Mesothelial cell of epicardium (in vitro differentiated cells): ENCODE results near the gene KLF12. TPM values are rescaled to one million over a fixed set of nuclear protein-coding genes. Genes with fewer than 3 reads are reported as not detected.

ENCODE experiments used
- DNase-seq, 2 experiments: peaks; one replicate each; pipeline ENCODE4 v3.0.0; 2021; ENCODE audit warnings: low spot score in 2 of 2; ENCODE audit not compliant: unreplicated experiment in 2 of 2
- H3K27ac Mint-ChIP-seq: 2 replicates; pipeline ENCODE4 v1.8.0; 2021; ENCODE audit warnings: mixed read lengths
- H3K27me3 Mint-ChIP-seq: 2 replicates; pipeline ENCODE4 v1.8.0; 2021; ENCODE audit warnings: low read depth, mixed read lengths
- H3K36me3 Mint-ChIP-seq: 2 replicates; pipeline ENCODE4 v1.8.0; 2021; ENCODE audit warnings: mixed read lengths
- H3K4me1 Mint-ChIP-seq: 2 replicates; pipeline ENCODE4 v1.8.0; 2021; ENCODE audit warnings: mixed read lengths
- H3K4me3 Mint-ChIP-seq: 2 replicates; pipeline ENCODE4 v1.8.0; 2021; ENCODE audit warnings: mild to moderate bottlenecking, moderate library complexity, mixed read lengths
- H3K9me3 Mint-ChIP-seq: 2 replicates; pipeline ENCODE4 v1.8.0; 2021; ENCODE audit warnings: mixed read lengths
- total RNA-seq: library from RNA; stranded (reverse); gene quantifications from 3 replicates; pipeline ENCODE4 v1.2.1, GENCODE V29; 2021
- TF ChIP-seq, protein P1 (sequence below): fragments of 200-600 bp; sonication (generic); IDR thresholded peaks from one replicate; pipeline ENCODE4 v1.5.0; 2021; ENCODE audit warnings: antibody characterized with exemption; ENCODE audit not compliant: unreplicated experiment

The KLF12 gene
- total RNA-seq, 1 donor from 2014 or later: 33.9 TPM

DNA sequence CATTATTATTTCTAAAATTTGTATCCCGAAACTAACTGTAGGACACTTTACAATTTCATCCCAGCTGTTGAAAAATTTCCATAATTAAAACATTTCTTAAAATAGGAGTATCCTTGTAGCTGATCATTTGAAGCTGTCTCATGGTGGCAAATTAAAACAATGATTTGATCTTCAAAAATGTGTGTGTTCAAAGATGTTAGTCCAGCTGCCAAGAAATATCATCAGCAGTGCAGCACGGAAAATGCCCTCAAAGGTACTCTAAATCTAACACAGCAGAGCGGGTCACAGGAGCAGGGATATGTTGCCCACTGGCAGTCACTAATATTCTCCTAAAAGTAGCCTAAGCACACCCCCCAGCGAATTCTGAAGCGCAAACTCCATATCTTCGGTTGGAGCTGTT, 31.0 kb downstream of the KLF12 start:
- Mint-ChIP-seq H3K4me3 (no peak overlapping the region), H3K36me3 (peaks cover 14% of the 10 kb centered on the region), H3K9me3 (peaks cover 23% of the 10 kb centered on the region), H3K27me3 (no peaks in the 10 kb centered on the region), H3K27ac (no peak overlapping the region), H3K4me1 (peaks cover 3% of the 10 kb centered on the region)
- DNase-seq: no peak
- TF ChIP-seq, protein P1, sequence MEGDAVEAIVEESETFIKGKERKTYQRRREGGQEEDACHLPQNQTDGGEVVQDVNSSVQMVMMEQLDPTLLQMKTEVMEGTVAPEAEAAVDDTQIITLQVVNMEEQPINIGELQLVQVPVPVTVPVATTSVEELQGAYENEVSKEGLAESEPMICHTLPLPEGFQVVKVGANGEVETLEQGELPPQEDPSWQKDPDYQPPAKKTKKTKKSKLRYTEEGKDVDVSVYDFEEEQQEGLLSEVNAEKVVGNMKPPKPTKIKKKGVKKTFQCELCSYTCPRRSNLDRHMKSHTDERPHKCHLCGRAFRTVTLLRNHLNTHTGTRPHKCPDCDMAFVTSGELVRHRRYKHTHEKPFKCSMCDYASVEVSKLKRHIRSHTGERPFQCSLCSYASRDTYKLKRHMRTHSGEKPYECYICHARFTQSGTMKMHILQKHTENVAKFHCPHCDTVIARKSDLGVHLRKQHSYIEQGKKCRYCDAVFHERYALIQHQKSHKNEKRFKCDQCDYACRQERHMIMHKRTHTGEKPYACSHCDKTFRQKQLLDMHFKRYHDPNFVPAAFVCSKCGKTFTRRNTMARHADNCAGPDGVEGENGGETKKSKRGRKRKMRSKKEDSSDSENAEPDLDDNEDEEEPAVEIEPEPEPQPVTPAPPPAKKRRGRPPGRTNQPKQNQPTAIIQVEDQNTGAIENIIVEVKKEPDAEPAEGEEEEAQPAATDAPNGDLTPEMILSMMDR: no peak

DNA sequence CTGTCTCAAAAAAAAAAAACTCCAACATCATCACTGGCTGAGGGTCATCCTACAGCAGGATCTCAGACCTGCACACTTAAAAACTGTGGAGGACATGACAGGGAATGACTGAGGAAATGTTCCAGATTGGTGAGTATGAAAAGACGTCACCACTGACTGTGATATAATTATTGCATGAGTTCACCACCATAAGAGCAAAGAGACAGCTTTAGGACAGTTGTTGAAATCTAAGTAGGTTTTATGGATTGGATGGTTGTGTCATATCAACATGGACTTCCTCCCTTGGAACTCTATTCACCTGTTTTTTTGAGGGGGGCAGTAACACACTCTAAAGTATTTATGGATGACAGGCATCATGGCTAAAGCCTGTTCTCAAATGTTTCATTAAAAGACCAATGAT, 31.5 kb downstream of the KLF12 start:
- Mint-ChIP-seq H3K27me3 (no peaks in the 10 kb centered on the region), H3K27ac (no peak overlapping the region), H3K9me3 (peaks cover 20% of the 10 kb centered on the region), H3K36me3 (peaks cover 14% of the 10 kb centered on the region), H3K4me3 (no peak overlapping the region), H3K4me1 (peaks cover 3% of the 10 kb centered on the region)
- TF ChIP-seq, protein P1: no peak
- DNase-seq: no peak

DNA sequence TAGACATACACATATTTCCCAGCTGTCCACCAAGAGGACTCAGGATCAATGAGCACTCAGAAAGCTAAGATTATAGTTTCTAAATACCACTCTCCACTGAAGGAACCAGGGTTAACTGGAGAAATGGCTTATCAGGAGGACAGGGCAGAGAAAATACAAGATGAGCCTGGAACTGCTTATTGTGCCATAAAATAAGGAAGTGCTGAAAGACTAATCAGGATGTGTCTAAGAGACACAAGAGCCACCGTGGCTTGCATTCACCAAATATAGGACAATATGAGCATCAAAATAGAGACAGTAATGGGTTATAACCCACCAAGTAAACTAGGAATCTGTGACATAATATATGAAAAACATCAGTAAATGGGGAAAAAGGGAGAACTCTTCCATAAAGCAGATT, 32.8 kb downstream of the KLF12 start:
- TF ChIP-seq, protein P1: no peak
- Mint-ChIP-seq H3K27ac (no peak overlapping the region), H3K36me3 (peaks cover 10% of the 10 kb centered on the region), H3K9me3 (peaks cover 14% of the 10 kb centered on the region), H3K27me3 (no peaks in the 10 kb centered on the region), H3K4me1 (peaks cover under 1% of the 10 kb centered on the region), H3K4me3 (no peak overlapping the region)
- DNase-seq: no peak

DNA sequence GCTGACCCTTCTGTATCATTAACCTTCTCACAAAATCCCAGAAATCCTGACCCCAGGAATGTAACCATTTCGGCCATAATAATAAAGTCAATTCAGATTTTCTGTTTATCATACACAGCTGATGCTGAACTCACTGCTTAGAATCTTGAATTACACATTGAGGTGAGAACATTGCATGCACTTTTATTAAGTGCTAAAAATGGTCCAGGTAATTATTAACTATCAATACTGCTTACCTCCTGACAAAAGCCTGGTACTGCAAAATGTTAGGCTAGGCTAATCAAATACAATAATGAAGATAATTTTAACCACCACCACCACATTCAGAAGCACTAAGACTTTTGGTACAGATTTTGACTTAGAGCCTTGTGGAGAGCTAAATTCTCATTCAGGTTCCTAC, 36.1 kb downstream of the KLF12 start:
- no peaks in the 10 kb centered on the region for H3K27me3 Mint-ChIP-seq
- H3K9me3 Mint-ChIP-seq: peaks cover 17% of the 10 kb centered on the region
- TF ChIP-seq, protein P1: no peak
- no peak overlapping the region for H3K27ac Mint-ChIP-seq
- no peak overlapping the region for H3K4me3 Mint-ChIP-seq
- H3K36me3 Mint-ChIP-seq: peaks cover 10% of the 10 kb centered on the region
- DNase-seq: no peak
- H3K4me1 Mint-ChIP-seq: peaks cover 4% of the 10 kb centered on the region

DNA sequence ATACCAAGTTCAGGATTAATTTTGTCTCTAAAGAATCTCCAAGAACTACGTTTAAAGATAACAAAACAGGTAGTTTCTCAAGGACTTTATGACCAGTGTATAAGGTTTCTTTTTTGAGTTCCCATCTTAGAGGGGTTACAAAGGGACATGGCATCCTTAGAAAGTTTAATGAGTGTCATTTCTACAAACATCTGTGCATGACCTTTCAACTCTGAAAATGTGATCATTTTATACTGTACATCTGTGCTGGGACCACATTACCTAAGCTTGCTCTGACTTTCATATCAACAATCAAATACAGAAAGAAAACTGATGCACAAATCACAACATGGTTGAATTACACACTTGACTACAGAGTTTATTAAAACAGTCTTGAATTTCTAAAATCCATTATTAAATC, 37.1 kb downstream of the KLF12 start:
- Mint-ChIP-seq H3K27ac (no peak overlapping the region), H3K36me3 (peaks cover 9% of the 10 kb centered on the region), H3K4me3 (no peak overlapping the region), H3K27me3 (no peaks in the 10 kb centered on the region), H3K9me3 (peaks cover 16% of the 10 kb centered on the region), H3K4me1 (peaks cover 8% of the 10 kb centered on the region)
- TF ChIP-seq, protein P1: no peak
- no peak for DNase-seq

DNA sequence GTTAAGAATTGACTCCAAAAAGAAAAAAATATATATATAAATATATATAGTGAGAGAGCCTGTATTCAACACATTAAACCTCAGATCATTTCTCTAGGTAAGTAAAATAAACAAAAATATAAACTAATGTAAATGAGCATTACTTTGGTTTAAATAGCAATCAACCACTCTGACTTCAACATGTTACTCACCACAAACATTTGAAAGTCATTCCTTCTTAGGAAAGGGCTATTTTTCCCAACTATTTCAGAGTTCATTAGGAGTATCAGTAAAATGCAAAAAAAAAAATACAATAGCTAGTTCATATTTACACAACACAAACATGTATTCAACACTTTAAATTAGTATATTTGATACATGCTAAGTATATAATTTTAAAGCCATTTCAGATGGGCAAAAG, 40.5 kb downstream of the KLF12 start:
- TF ChIP-seq, protein P1: no peak
- no peaks in the 10 kb centered on the region for H3K27me3 Mint-ChIP-seq
- DNase-seq: no peak
- peaks cover 6% of the 10 kb centered on the region for H3K36me3 Mint-ChIP-seq
- no peak overlapping the region for H3K4me3 Mint-ChIP-seq
- H3K9me3 Mint-ChIP-seq: peaks cover 9% of the 10 kb centered on the region
- peaks cover 14% of the 10 kb centered on the region for H3K4me1 Mint-ChIP-seq
- no peak overlapping the region for H3K27ac Mint-ChIP-seq
